ENCODE results near the gene SHISAL1. TPM values are rescaled to one million over a fixed set of nuclear protein-coding genes. Genes with fewer than 3 reads are reported as not detected.

The SHISAL1 gene
- total RNA-seq, 6 experiments from 2014 or later = 0.05 to 0.31 (median 0.17) TPM

- Histone ChIP-seq H3K9me3 (no peaks in the 10 kb centered on the region), H3K27ac (no peak overlapping the region), H3K4me1 (no peaks in the 10 kb centered on the region), H3K4me3 (no peak overlapping the region), H3K27me3 (no peaks in the 10 kb centered on the region), H3K36me3 (no peaks in the 10 kb centered on the region)
- TF ChIP-seq CTCF (IDR thresholded peaks at IDR 0.05) (no peak), POLR2A (IDR thresholded peaks at IDR 0.05) (no peak)
- 78% methylated on average over 17 of the region's 17 CpGs for WGBS (ENCODE audit: insufficient coverage, low coverage, low lambda C conversion rate, missing lambda C conversion rate)
- peak in 1 of 3 donors; percentile 41 for DNase-seq
- no peak for ATAC-seq
- intact Hi-C loops (cut with DNase I) = no loop called here
Measured at GRCh38 chr22:44269757-44270555, 42.8 kb downstream of the SHISAL1 start.

- no peaks in the 10 kb centered on the region for H3K9me3 ChIP-seq
- H3K27me3 ChIP-seq = no peaks in the 10 kb centered on the region
- H3K4me3 ChIP-seq = no peak overlapping the region
- H3K27ac ChIP-seq = no peak overlapping the region
- H3K36me3 ChIP-seq = no peaks in the 10 kb centered on the region
- intact Hi-C loops (cut with DNase I) = no loop called here
- DNase-seq (peak in 1 of 3 donors; percentile 10), ATAC-seq (no peak)
- 84% methylated on average over 5 of the region's 5 CpGs for WGBS (ENCODE audit: insufficient coverage, low coverage, low lambda C conversion rate, missing lambda C conversion rate)
- TF ChIP-seq CTCF (IDR thresholded peaks at IDR 0.05) (no peak), POLR2A (IDR thresholded peaks at IDR 0.05) (no peak)
- H3K4me1 ChIP-seq = no peaks in the 10 kb centered on the region
Measured at GRCh38 chr22:44269117-44269498, 43.6 kb downstream of the SHISAL1 start.

GRCh38 chr22:44268431-44269116 lies 44.2 kb downstream of the SHISAL1 start:
- DNase-seq (no peak), ATAC-seq (no peak)
- intact Hi-C loops (cut with DNase I) = no loop called here
- Histone ChIP-seq H3K36me3 (no peaks in the 10 kb centered on the region), H3K4me1 (no peaks in the 10 kb centered on the region), H3K9me3 (no peaks in the 10 kb centered on the region), H3K27ac (no peak overlapping the region), H3K27me3 (no peaks in the 10 kb centered on the region), H3K4me3 (no peak overlapping the region)
- 65% methylated on average over 13 of the region's 18 CpGs for WGBS (ENCODE audit: insufficient coverage, low coverage, low lambda C conversion rate, missing lambda C conversion rate)
- no peak for TF ChIP-seq CTCF (IDR thresholded peaks at IDR 0.05)
- TF ChIP-seq POLR2A (IDR thresholded peaks at IDR 0.05) = no peak

- no peak for DNase-seq
- 65% methylated on average over 4 of the region's 5 CpGs for WGBS (ENCODE audit: insufficient coverage, low coverage, low lambda C conversion rate, missing lambda C conversion rate)
- TF ChIP-seq CTCF (IDR thresholded peaks at IDR 0.05) = no peak
- no peak for TF ChIP-seq POLR2A (IDR thresholded peaks at IDR 0.05)
Measured at GRCh38 chr22:44267856-44268255, 44.9 kb downstream of the SHISAL1 start.

More at GRCh38 chr22:44267856-44268255, 44.9 kb downstream of the SHISAL1 start:
- Histone ChIP-seq H3K9me3 (no peaks in the 10 kb centered on the region), H3K4me1 (no peaks in the 10 kb centered on the region), H3K27ac (no peak overlapping the region), H3K27me3 (no peaks in the 10 kb centered on the region), H3K36me3 (no peaks in the 10 kb centered on the region), H3K4me3 (no peak overlapping the region)
- intact Hi-C loops (cut with DNase I) = no loop called here
- ATAC-seq = no peak
